Gastroesophageal sphincter (tissue), 4 donors: Measurements from ENCODE around the gene CFAP46. TPM values are rescaled to one million over a fixed set of nuclear protein-coding genes. Genes with fewer than 3 reads are reported as not detected.

Experiments used
- ATAC-seq: fragments of 150-250 bp; one replicate; pipeline ENCODE4 v1.9.1; 2016; ENCODE audit warnings: mild to moderate bottlenecking, moderate library complexity
- H3K27ac ChIP-seq, 4 donors: fragments of 200-600 bp; sonication (generic) in 3 of 4; 1 replicate in 3 of 4; 2 replicates in 1 of 4; pipeline ENCODE4 v1.5.1; 2016 to 2019
- H3K27me3 ChIP-seq: fragments of 200-600 bp; sonication (generic); one replicate; pipeline ENCODE4 v1.5.1; 2019
- H3K36me3 ChIP-seq, 2 donors: fragments of 200-600 bp; sonication (generic); one replicate each; pipeline ENCODE4 v1.5.1; 2019; ENCODE audit warnings: control low read depth in 1 of 2
- H3K4me1 ChIP-seq, 3 donors: fragments of 200-600 bp; sonication (generic); 1 replicate in 2 of 3; 2 replicates in 1 of 3; pipeline ENCODE4 v1.5.1; 2016 to 2019; ENCODE audit warnings: control low read depth in 2 of 3
- H3K4me3 ChIP-seq, 2 donors: fragments of 200-600 bp; sonication (generic); one replicate each; pipeline ENCODE4 v1.5.1; 2019; ENCODE audit warnings: mild to moderate bottlenecking in 1 of 2, moderate library complexity in 1 of 2
- H3K9me3 ChIP-seq, 3 donors: fragments of 200-600 bp; sonication (generic); one replicate each; pipeline ENCODE4 v1.5.1; 2017 to 2019; ENCODE audit warnings: control low read depth in 2 of 3
- CTCF ChIP-seq, 4 experiments: fragments of 200-600 bp in 2 of 4; fragments of 450-650 bp in 2 of 4; sonication (generic) in 1 of 4; IDR thresholded peaks; one replicate each; pipeline ENCODE4 v1.5.1; 2017 to 2019; ENCODE audit warnings: antibody characterized with exemption in 4 of 4, mild to moderate bottlenecking in 2 of 4, moderate library complexity in 2 of 4
- EP300 ChIP-seq: sonication (generic); formaldehyde crosslinking; IDR thresholded peaks from one replicate; pipeline ENCODE4 v1.6.1; 2017; ENCODE audit warnings: antibody characterized with exemption, mild to moderate bottlenecking
- POLR2A ChIP-seq, 2 donors: fragments of 450-650 bp; IDR thresholded peaks; one replicate each; pipeline ENCODE4 v1.6.1; 2017; ENCODE audit warnings: antibody characterized with exemption in 2 of 2, mild to moderate bottlenecking in 2 of 2, moderate library complexity in 1 of 2
- POLR2AphosphoS5 ChIP-seq: sonication (generic); formaldehyde crosslinking; IDR thresholded peaks from one replicate; pipeline ENCODE4 v1.6.1; 2017; ENCODE audit warnings: antibody characterized with exemption
- WGBS, 2 donors: methylation state at CpG; one replicate each; pipeline ENCODE4 v1.1.5; 2018; ENCODE audit warnings: low coverage in 1 of 2; 5-methylcytosine and 5-hydroxymethylcytosine counted together
- total RNA-seq, 4 donors: library from RNA; depleted of rRNA; stranded (reverse); fragments of >200 nt; gene quantifications; one replicate each; pipeline ENCODE4 v1.1.0, GENCODE V29; 2016

CFAP46 gene
- total RNA-seq, 4 donors from 2014 or later: 0.27 to 2.2 (median 0.30) TPM; not detected in 1

- Histone ChIP-seq H3K27me3 (peaks cover 47% of the 10 kb centered on the region), H3K4me1 (peaks cover 0 to 26% (median 8%) of the 10 kb centered on the region in 3 donors)
- no peak for TF ChIP-seq EP300
- TF ChIP-seq POLR2A (IDR thresholded peaks at IDR 0.05): no peak
- no peak for TF ChIP-seq POLR2AphosphoS5
- TF ChIP-seq CTCF (IDR thresholded peaks at IDR 0.05): no peak
Measured at GRCh38 chr10:132781556-132781955, 160.8 kb downstream of the CFAP46 start.

GRCh38 chr10:132780356-132780755, 162.0 kb downstream of the CFAP46 start:
- Histone ChIP-seq H3K27ac (no peak overlapping the region), H3K36me3 (peaks cover 0 to 92% of the 10 kb centered on the region in 2 donors), H3K27me3 (peaks cover 37% of the 10 kb centered on the region), H3K4me1 (peaks cover 0 to 16% (median 4%) of the 10 kb centered on the region in 3 donors), H3K9me3 (peaks cover 0 to 13% (median 0%) of the 10 kb centered on the region in 3 donors), H3K4me3 (no peak overlapping the region)
- WGBS, 2 donors: no CpG with 5 or more reads among the region's 12 CpGs
- no peak for ATAC-seq
- TF ChIP-seq POLR2A (IDR thresholded peaks at IDR 0.05) (no peak), CTCF (IDR thresholded peaks at IDR 0.05) (no peak), POLR2AphosphoS5 (no peak), EP300 (no peak)

More at GRCh38 chr10:132781556-132781955, 160.8 kb downstream of the CFAP46 start:
- H3K36me3 ChIP-seq: peaks cover 0 to 80% of the 10 kb centered on the region in 2 donors
- ATAC-seq: no peak
- H3K9me3 ChIP-seq: peaks cover 0 to 13% (median 0%) of the 10 kb centered on the region in 3 donors
- H3K4me3 ChIP-seq: no peak overlapping the region
- H3K27ac ChIP-seq: no peak overlapping the region
- 94 to 97% methylated on average over 3 to 13 of the region's 20 CpGs for WGBS, 2 donors

- TF ChIP-seq POLR2AphosphoS5 (no peak), EP300 (no peak), POLR2A (IDR thresholded peaks at IDR 0.05) (no peak), CTCF (IDR thresholded peaks at IDR 0.05) (no peak)
- peaks cover 0 to 9% (median 0%) of the 10 kb centered on the region in 3 donors for H3K4me1 ChIP-seq
- WGBS, 2 donors: 90 to 94% methylated on average over 13 to 14 of the region's 41 CpGs
- peaks cover 30% of the 10 kb centered on the region for H3K27me3 ChIP-seq
- ATAC-seq: no peak
- H3K27ac ChIP-seq: no peak overlapping the region
- no peak overlapping the region for H3K4me3 ChIP-seq
- H3K9me3 ChIP-seq: peaks cover 0 to 13% (median 0%) of the 10 kb centered on the region in 3 donors
- H3K36me3 ChIP-seq: peaks cover 0 to 95% of the 10 kb centered on the region in 2 donors
Measured at GRCh38 chr10:132779549-132780294, 162.6 kb downstream of the CFAP46 start.

GRCh38 chr10:132777441-132777840, 164.9 kb downstream of the CFAP46 start:
- H3K36me3 ChIP-seq: peaks cover 0 to 95% of the 10 kb centered on the region in 2 donors
- peaks cover 10% of the 10 kb centered on the region for H3K27me3 ChIP-seq

More at GRCh38 chr10:132777441-132777840, 164.9 kb downstream of the CFAP46 start:
- H3K4me3 ChIP-seq: no peak overlapping the region
- TF ChIP-seq POLR2AphosphoS5 (no peak), POLR2A (IDR thresholded peaks at IDR 0.05) (no peak), EP300 (no peak), CTCF (IDR thresholded peaks at IDR 0.05) (no peak)
- no peak for ATAC-seq
- 100% methylated on average over 6 of the region's 14 CpGs; no CpG with 5 or more reads in 1 of the 2 donors for WGBS, 2 donors
- no peaks in the 10 kb centered on the region for H3K9me3 ChIP-seq
- H3K27ac ChIP-seq: no peak overlapping the region
- H3K4me1 ChIP-seq: no peaks in the 10 kb centered on the region
